HL-60 (cell line): ENCODE results near the gene AMPD3.

ENCODE experiments used
- CTCF ChIP-seq: IDR thresholded peaks from one replicate; pipeline ENCODE4 v1.5.1; 2011; ENCODE audit warnings: low read length, control low read depth, inconsistent platforms; ENCODE audit not compliant: insufficient read depth
- POLR2AphosphoS5 ChIP-seq: IDR thresholded peaks from 2 replicates; pipeline ENCODE4 v1.6.1; 2012; ENCODE audit warnings: low read depth
- SPI1 ChIP-seq: IDR thresholded peaks from 2 replicates; pipeline ENCODE4 v1.6.1; 2012; ENCODE audit warnings: low read depth, mild to moderate bottlenecking, borderline replicate concordance

- TF ChIP-seq SPI1 (peak; percentile 74), CTCF (no peak), POLR2AphosphoS5 (no peak)
Observed at GRCh38 chr11:10441652-10442503, 13.2 kb upstream of the AMPD3 start.
